Esophagus squamous epithelium (tissue), 5 donors: ENCODE measurements around the gene CEP350. TPM values are rescaled to one million over a fixed set of nuclear protein-coding genes. Genes with fewer than 3 reads are reported as not detected.

ENCODE experiments used
- DNase-seq: peaks from one replicate; lab custom pipeline; 2025; lab: John Stamatoyannopoulos, UW
- H3K27ac ChIP-seq, 4 donors: fragments of 200-600 bp; sonication (generic); one replicate each; pipeline ENCODE4 v1.5.1; 2016 to 2019; ENCODE audit warnings: mild to moderate bottlenecking in 1 of 4
- H3K27me3 ChIP-seq, 4 donors: fragments of 200-600 bp; sonication (generic); 1 replicate in 3 of 4; 2 replicates in 1 of 4; pipeline versions ENCODE4 v1.5.1 to v1.6.0; 2017 to 2021; ENCODE audit warnings: antibody characterized with exemption in 1 of 4
- H3K36me3 ChIP-seq, 3 donors: fragments of 200-600 bp; sonication (generic); one replicate each; pipeline ENCODE4 v1.5.1; 2016 to 2019
- H3K4me1 ChIP-seq, 3 donors: fragments of 200-600 bp; sonication (generic); one replicate each; pipeline ENCODE4 v1.5.1; 2017 to 2019
- H3K4me3 ChIP-seq, 4 donors: fragments of 200-600 bp; sonication (generic); 1 replicate in 3 of 4; 2 replicates in 1 of 4; pipeline ENCODE4 v1.5.1; 2016 to 2019; ENCODE audit warnings: mild to moderate bottlenecking in 2 of 4, moderate library complexity in 1 of 4
- H3K9me3 ChIP-seq, 3 donors: fragments of 200-600 bp; sonication (generic); one replicate each; pipeline ENCODE4 v1.5.1; 2016 to 2019
- POLR2A ChIP-seq, 4 donors: fragments of 450-650 bp; IDR thresholded peaks; one replicate each; pipeline ENCODE4 v1.6.1; 2017; ENCODE audit warnings: antibody characterized with exemption in 4 of 4, mild to moderate bottlenecking in 4 of 4, moderate library complexity in 3 of 4
- WGBS, 2 donors: methylation state at CpG; one replicate each; pipeline ENCODE4 v1.1.5; 2018; 5-methylcytosine and 5-hydroxymethylcytosine counted together
- intact Hi-C: fragments of 100-400 bp; cut with DNase I; formaldehyde crosslinking; loops from one replicate; pipeline ENCODE4 v1.15.0; 2022
- total RNA-seq, 4 donors: library from RNA; depleted of rRNA; stranded (reverse); fragments of >200 nt; gene quantifications; one replicate each; pipeline ENCODE4 v1.1.0, GENCODE V29; 2016
- TF ChIP-seq, protein P1 (sequence below), 6 experiments: fragments of 450-650 bp in 4 of 6; fragments of 200-600 bp in 2 of 6; sonication (generic) in 2 of 6; IDR thresholded peaks; one replicate each; pipeline ENCODE4 v1.5.1; 2016 to 2019; ENCODE audit warnings: antibody characterized with exemption in 6 of 6, mild to moderate bottlenecking in 4 of 6, moderate library complexity in 4 of 6
- donor health status: DM: yes; HTN: yes; CAD: no.

CEP350 gene
- total RNA-seq, 4 donors from 2014 or later = 31.1 to 66.9 (median 45.2) TPM

DNA sequence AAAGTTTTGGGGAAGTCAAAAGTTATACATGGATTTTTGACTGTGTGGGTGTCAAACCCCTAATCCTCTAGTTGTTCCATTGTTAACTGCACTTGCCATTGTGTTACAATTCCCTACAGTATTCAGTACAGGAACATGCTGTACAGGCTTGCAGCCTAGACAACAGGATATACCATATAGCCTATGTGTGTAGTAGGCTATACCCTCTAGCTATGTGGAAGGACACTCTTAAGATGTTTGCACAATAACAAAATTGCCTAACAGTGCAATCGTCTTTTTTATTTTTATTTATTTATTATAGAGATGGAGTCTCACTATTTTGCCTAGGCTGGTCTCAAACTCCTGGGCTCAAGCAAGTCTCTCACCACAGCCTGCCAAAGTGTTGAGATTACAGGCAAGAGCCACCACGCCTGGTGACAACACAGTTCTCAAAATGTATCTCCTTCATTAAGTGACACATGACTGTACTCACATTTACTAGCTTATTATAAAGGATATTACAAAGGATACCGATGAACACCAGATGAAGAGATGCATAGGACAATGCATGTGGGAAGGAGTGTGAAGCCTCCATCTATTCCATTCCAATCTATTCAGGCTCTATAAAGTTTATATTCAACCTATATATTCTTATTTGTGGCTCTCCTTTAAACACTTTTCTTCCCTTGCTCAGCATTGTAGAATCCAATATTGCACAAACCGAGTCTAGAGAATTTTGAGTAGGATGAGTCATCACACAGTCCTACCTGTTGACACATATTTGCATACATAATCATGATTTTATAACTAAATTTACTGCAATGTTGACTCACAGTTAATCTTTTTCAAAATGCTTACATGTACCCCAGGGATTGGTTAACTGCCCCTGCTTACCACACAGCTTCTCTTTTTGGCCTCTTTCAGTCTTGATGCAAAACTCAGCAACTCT lies 28.4 kb upstream of the CEP350 start:
- 62 to 74% methylated on average over 4 of the region's 4 CpGs for WGBS, 2 donors
- no peaks in the 10 kb centered on the region for H3K9me3 ChIP-seq
- no peak for DNase-seq
- H3K27ac ChIP-seq = no peak overlapping the region
- TF ChIP-seq, protein P1, sequence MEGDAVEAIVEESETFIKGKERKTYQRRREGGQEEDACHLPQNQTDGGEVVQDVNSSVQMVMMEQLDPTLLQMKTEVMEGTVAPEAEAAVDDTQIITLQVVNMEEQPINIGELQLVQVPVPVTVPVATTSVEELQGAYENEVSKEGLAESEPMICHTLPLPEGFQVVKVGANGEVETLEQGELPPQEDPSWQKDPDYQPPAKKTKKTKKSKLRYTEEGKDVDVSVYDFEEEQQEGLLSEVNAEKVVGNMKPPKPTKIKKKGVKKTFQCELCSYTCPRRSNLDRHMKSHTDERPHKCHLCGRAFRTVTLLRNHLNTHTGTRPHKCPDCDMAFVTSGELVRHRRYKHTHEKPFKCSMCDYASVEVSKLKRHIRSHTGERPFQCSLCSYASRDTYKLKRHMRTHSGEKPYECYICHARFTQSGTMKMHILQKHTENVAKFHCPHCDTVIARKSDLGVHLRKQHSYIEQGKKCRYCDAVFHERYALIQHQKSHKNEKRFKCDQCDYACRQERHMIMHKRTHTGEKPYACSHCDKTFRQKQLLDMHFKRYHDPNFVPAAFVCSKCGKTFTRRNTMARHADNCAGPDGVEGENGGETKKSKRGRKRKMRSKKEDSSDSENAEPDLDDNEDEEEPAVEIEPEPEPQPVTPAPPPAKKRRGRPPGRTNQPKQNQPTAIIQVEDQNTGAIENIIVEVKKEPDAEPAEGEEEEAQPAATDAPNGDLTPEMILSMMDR (IDR thresholded peaks at IDR 0.05) = no peak
- TF ChIP-seq POLR2A (IDR thresholded peaks at IDR 0.05) = no peak
- no peaks in the 10 kb centered on the region for H3K4me1 ChIP-seq
- no peak overlapping the region for H3K4me3 ChIP-seq
- intact Hi-C loops = no loop called here
- no peaks in the 10 kb centered on the region for H3K27me3 ChIP-seq
- H3K36me3 ChIP-seq = peaks cover 0 to 11% (median 0%) of the 10 kb centered on the region in 3 donors

DNA sequence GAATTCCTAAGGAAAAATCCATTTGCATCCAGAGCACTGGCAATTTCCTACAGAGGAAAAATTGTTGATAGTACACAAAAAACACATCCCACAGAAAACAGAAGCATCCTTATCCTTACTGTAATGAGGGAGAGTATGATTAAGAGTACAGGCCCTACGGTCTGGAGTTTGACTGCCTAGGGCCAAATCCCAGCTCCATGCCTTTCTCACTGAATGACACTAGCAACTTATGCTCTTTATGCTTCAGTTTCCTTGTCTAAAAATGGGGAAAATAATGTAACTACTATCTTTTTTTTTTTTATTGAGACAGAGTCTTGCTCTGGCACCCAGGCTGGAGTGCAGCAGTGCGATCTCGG lies 27.8 kb upstream of the CEP350 start:
- 90 to 93% methylated on average over 3 of the region's 3 CpGs for WGBS, 2 donors
- no peak overlapping the region for H3K4me3 ChIP-seq
- no peaks in the 10 kb centered on the region for H3K27me3 ChIP-seq
- no peaks in the 10 kb centered on the region for H3K4me1 ChIP-seq
- TF ChIP-seq POLR2A (IDR thresholded peaks at IDR 0.05) = no peak
- no peak overlapping the region for H3K27ac ChIP-seq
- H3K36me3 ChIP-seq = peaks cover 0 to 6% (median 0%) of the 10 kb centered on the region in 3 donors
- DNase-seq = no peak
- intact Hi-C loops = no loop called here
- no peaks in the 10 kb centered on the region for H3K9me3 ChIP-seq

DNA sequence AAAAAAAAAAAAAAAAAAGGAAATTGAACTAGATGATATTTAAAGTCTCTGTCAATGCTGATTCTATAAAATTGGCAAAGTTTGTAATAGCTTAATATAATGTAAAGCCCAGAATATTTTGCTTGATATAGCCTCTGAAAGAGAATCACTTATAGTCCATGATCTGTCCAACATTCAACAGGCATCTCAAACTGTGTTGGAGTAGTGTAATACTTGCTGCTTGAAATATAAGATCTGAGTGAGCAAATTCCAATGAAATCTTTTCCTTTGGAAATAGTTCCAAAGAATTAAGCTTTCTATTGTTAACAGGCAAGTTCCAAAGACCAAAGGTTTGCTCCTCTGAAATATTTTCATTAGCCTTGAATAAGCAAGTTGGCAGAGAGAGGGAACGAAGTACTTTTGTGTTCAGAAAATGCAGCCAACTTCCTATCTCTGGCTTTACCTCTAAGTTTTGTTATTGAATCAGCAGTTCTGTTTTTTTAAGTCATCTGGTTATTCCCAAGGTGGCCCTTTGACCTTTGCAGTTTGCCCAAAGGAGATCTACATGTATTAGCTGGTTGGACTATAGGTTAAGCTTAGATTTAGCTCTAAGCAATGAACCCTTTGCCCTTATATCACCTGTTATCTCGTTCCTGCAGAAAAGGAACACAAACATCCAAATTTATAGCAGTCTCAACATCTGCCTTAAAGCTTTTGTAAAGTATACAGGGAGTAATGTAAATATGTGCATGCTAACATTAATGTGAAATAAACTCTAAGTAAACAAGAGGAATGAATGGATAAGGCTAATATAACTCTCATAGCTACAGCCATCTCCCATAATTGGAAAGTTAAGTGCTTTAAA lies 24.4 kb upstream of the CEP350 start:
- H3K4me1 ChIP-seq = no peaks in the 10 kb centered on the region
- TF ChIP-seq, protein P1 (IDR thresholded peaks at IDR 0.05) = no peak
- TF ChIP-seq POLR2A (IDR thresholded peaks at IDR 0.05) = no peak
- no peaks in the 10 kb centered on the region for H3K36me3 ChIP-seq
- no peaks in the 10 kb centered on the region for H3K27me3 ChIP-seq
- WGBS, 2 donors = 42 to 50% methylated on average over 2 of the region's 2 CpGs
- DNase-seq = no peak
- no peak overlapping the region for H3K27ac ChIP-seq
- intact Hi-C loops = no loop called here
- H3K9me3 ChIP-seq = no peaks in the 10 kb centered on the region
- no peak overlapping the region for H3K4me3 ChIP-seq

DNA sequence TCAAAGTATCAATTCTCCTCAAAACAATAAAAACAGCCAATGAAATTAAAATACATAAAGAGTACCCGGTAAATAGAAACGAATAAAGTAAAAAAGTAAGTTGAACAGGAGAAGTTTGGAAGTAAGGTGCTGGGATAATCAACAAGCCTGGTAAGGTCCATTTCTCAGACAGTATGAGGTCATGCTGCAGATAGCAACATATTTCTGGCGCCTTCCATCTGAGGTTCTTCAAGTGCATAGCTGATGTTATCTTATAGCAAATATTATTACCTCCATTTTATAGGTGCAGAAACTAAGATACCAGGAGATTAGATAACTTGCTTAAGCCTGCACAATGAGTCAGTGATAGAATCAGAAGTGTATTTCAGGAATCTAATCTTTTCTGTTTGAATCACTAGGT lies 23.7 kb upstream of the CEP350 start:
- H3K27ac ChIP-seq = no peak overlapping the region
- no peak overlapping the region for H3K4me3 ChIP-seq
- intact Hi-C loops = no loop called here
- TF ChIP-seq POLR2A (IDR thresholded peaks at IDR 0.05) = no peak
- TF ChIP-seq, protein P1 (IDR thresholded peaks at IDR 0.05) = no peak
- H3K27me3 ChIP-seq = no peaks in the 10 kb centered on the region
- WGBS, 2 donors = 81 to 89% methylated on average over 3 of the region's 3 CpGs
- no peaks in the 10 kb centered on the region for H3K9me3 ChIP-seq
- no peak for DNase-seq
- no peaks in the 10 kb centered on the region for H3K4me1 ChIP-seq
- no peaks in the 10 kb centered on the region for H3K36me3 ChIP-seq

DNA sequence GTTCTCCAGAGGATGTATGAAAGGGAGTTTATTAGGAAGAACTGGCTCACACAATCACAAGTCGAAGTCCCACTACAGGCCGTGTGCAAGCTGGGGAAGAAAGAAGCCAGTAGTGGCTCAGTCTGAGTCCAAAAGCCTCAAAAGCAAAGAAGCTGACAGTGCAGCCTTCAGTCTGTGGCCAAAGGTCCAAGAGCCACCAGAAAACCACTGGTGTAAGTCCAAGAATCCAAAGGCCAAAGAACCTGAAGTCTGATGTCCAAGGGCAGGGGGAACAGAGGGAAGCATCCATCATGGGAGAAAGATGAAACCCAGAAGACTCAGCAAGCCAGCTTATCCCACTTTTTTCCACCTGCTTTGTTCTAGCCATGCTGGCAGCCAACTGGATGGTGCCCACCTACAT lies 21.4 kb upstream of the CEP350 start:
- no peak for DNase-seq
- no peak overlapping the region for H3K27ac ChIP-seq
- H3K27me3 ChIP-seq = no peaks in the 10 kb centered on the region
- H3K4me1 ChIP-seq = no peaks in the 10 kb centered on the region
- TF ChIP-seq POLR2A (IDR thresholded peaks at IDR 0.05) = no peak
- TF ChIP-seq, protein P1 (IDR thresholded peaks at IDR 0.05) = no peak
- intact Hi-C loops = no loop called here
- H3K4me3 ChIP-seq = no peak overlapping the region
- H3K36me3 ChIP-seq = no peaks in the 10 kb centered on the region
- 83 to 100% methylated on average over 2 of the region's 2 CpGs for WGBS, 2 donors
- H3K9me3 ChIP-seq = no peaks in the 10 kb centered on the region
